Measurements from ENCODE around the gene CCT8. TPM values are rescaled to one million over a fixed set of nuclear protein-coding genes. Genes with fewer than 3 reads are reported as not detected.
A peak's percentile ranks its signal among the peaks of the same experiment; 100 is the strongest.
"Not testable (repeated sequence)": the region's sequence is repeated elsewhere in the genome, so short reads cannot be mapped to it uniquely, and the experiment has no call there.

The CCT8 gene
- total RNA-seq, 1 donor from 2014 or later: 222 TPM

- no peaks in the 10 kb centered on the region for H3K36me3 ChIP-seq (ENCODE audit: control insufficient read depth, insufficient read depth, low read length)
- peak within 1 kb of the TSS; percentile 91 for H3K4me3 ChIP-seq (ENCODE audit: low read depth, low read length)
- TF ChIP-seq CTCF (IDR thresholded peaks at IDR 0.05; ENCODE audit: insufficient read depth, low read length, severe bottlenecking): peak; percentile 4
- H3K27me3 ChIP-seq (ENCODE audit: control insufficient read depth, insufficient read depth, low read length): no peaks in the 10 kb centered on the region
- DNase-seq (ENCODE audit: low read depth): peak; percentile 97
- no peak for FAIRE-seq
These were observed 48.7 kb downstream of the CCT8 start, which contains the start of gene USP16 for GRCh38 chr21:29024474-29025327. TSS of gene USP16 (plus strand) at chr21:29024668. CDS start at chr21:29027914, 3,246 bp downstream.

GRCh38 chr21:29022166-29022565 is 51.3 kb downstream of the CCT8 start:
- H3K4me3 ChIP-seq (ENCODE audit: low read depth, low read length): no peak overlapping the region
- no peaks in the 10 kb centered on the region for H3K36me3 ChIP-seq (ENCODE audit: control insufficient read depth, insufficient read depth, low read length)
- FAIRE-seq (no peak), DNase-seq (ENCODE audit: low read depth) (no peak)
- no peaks in the 10 kb centered on the region for H3K27me3 ChIP-seq (ENCODE audit: control insufficient read depth, insufficient read depth, low read length)
- TF ChIP-seq CTCF (IDR thresholded peaks at IDR 0.05; ENCODE audit: insufficient read depth, low read length, severe bottlenecking): no peak

DNA sequence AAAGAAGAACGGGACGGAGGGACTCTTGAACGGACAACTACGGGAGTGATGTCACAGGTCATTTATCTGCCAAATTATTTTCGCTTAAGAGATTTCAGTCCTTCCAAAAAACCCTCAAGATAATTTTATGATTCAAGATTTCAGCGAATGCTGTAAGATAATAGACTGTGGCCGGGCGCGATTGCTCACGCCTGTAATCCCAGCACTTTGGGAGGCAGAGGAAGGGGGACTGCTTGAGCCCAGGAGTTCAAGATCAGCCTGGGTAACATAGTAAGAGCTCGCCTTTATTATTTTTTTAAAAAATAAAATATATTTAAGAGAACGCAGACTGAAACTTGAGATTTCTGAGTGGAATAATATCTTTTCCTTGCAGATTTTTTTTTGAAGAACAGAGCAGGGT is 54.9 kb downstream of the CCT8 start:
- DNase-seq (ENCODE audit: low read depth): no peak
- FAIRE-seq: no peak
- no peak for TF ChIP-seq CTCF (IDR thresholded peaks at IDR 0.05; ENCODE audit: insufficient read depth, low read length, severe bottlenecking)

GRCh38 chr21:29017639-29018237 is 55.7 kb downstream of the CCT8 start:
- peak overlapping the region; percentile 71 for H3K4me3 ChIP-seq (ENCODE audit: low read depth, low read length)
- no peak for TF ChIP-seq CTCF (IDR thresholded peaks at IDR 0.05; ENCODE audit: insufficient read depth, low read length, severe bottlenecking)
- DNase-seq (ENCODE audit: low read depth): no peak
- no peak for FAIRE-seq
- no peaks in the 10 kb centered on the region for H3K27me3 ChIP-seq (ENCODE audit: control insufficient read depth, insufficient read depth, low read length)
- H3K36me3 ChIP-seq (ENCODE audit: control insufficient read depth, insufficient read depth, low read length): no peaks in the 10 kb centered on the region

More for the DNA sequence above, 54.9 kb downstream of the CCT8 start:
- Histone ChIP-seq H3K27me3 (ENCODE audit: control insufficient read depth, insufficient read depth, low read length) (no peaks in the 10 kb centered on the region), H3K36me3 (ENCODE audit: control insufficient read depth, insufficient read depth, low read length) (no peaks in the 10 kb centered on the region), H3K4me3 (ENCODE audit: low read depth, low read length) (peak overlapping the region; percentile 71)

- not testable (repeated sequence) for H3K4me3 ChIP-seq (ENCODE audit: low read depth, low read length); FAIRE-seq; H3K36me3 ChIP-seq (ENCODE audit: control insufficient read depth, insufficient read depth, low read length); H3K27me3 ChIP-seq (ENCODE audit: control insufficient read depth, insufficient read depth, low read length); DNase-seq (ENCODE audit: low read depth)
These were observed 62.2 kb downstream of the CCT8 start for GRCh38 chr21:29011236-29011635.

DNA sequence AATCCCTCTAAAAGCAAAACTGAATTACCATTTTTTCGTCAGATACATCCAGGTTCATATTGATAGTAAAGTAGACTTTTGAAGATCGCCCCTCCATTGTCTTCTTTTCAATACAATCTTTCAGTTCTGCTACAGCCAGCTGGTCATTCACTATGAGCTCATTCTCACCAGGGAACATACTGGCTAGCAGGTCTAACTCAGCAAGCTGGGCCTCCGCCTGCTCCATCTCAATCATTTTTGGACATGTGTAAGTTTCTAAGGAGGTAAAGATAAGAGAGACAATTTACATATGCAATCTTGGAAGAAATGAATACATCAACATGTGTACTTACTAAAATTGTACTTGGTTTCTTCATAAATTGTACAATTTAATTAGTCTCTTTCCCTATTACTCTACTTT is 65.1 kb downstream of the CCT8 start:
- DNase-seq (ENCODE audit: low read depth) (no peak), FAIRE-seq (no peak)
- TF ChIP-seq CTCF (IDR thresholded peaks at IDR 0.05; ENCODE audit: insufficient read depth, low read length, severe bottlenecking): no peak
- Histone ChIP-seq H3K27me3 (ENCODE audit: control insufficient read depth, insufficient read depth, low read length) (no peaks in the 10 kb centered on the region), H3K4me3 (ENCODE audit: low read depth, low read length) (no peak overlapping the region), H3K36me3 (ENCODE audit: control insufficient read depth, insufficient read depth, low read length) (peaks cover 1% of the 10 kb centered on the region)
